Measurements from ENCODE around the gene ABRACL. TPM values are rescaled to one million over a fixed set of nuclear protein-coding genes. Genes with fewer than 3 reads are reported as not detected.
"Not testable (repeated sequence)": the region's sequence is repeated elsewhere in the genome, so short reads cannot be mapped to it uniquely, and the experiment has no call there.

The ABRACL gene, protein sequence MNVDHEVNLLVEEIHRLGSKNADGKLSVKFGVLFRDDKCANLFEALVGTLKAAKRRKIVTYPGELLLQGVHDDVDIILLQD
- 64.3 and 67.0 TPM in 2 replicates for total RNA-seq (2014; rRNA removed; shearing (Covaris generic))
- 51.8 and 55.6 TPM in 2 replicates for polyA plus RNA-seq (2015; cell fraction: cytosol; rRNA removed)
- polyA plus RNA-seq (2015; cell fraction: nucleus; rRNA removed) = 20.8 and 26.5 TPM in 2 replicates

DNA sequence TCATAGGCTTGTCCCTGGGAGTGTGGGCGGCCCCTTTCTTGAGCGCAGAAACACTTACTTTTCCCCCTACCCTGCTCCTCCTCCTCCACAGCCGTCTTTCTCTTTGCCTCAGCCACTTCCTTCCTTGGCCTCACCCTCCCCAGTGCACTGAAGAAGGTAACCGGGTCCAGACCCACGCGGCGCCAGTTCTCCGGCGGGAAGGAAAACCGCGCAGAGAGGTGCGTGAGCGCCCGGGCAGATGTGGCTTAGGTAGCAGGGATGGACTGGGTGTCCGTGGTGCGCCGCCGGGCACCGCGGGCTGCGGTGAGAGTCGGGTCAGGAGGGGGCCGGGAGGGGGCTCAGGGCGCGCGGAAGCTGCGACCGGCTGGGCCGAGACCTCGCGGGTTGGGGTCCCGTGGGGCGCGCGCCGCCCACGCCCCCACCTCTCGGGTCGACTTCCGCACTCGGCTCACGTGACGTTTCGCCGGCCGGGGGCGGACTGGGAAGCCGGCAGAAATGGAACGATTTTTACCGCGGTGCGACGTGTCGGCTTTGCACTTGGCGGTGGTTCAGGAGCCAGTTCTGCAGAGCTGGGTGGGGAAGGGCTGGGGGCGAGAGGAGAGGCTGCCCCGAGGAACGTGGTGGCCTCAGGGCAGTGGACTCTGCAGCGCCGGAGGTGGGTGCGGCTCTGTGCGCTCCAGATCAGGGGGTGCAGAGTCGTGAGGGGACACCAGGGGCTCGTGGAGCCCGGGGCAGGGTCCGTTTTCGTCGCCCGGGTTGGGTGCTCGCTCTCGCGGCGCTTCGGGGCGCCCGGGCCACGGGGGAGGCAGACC lies at the start of gene ABRACL:
Gene ABRACL, plus strand, starts transcription at position 88 of the 812 bp plus-strand sequence. CDS start 5,416 bp downstream, outside the sequence.
- peak; percentile 71 for DNase-seq (ENCODE audit: low read depth)

GRCh38 chr6:138979365-138979764 lies 49.2 kb upstream of the ABRACL start:
- no peak for DNase-seq (ENCODE audit: low read depth)

DNA sequence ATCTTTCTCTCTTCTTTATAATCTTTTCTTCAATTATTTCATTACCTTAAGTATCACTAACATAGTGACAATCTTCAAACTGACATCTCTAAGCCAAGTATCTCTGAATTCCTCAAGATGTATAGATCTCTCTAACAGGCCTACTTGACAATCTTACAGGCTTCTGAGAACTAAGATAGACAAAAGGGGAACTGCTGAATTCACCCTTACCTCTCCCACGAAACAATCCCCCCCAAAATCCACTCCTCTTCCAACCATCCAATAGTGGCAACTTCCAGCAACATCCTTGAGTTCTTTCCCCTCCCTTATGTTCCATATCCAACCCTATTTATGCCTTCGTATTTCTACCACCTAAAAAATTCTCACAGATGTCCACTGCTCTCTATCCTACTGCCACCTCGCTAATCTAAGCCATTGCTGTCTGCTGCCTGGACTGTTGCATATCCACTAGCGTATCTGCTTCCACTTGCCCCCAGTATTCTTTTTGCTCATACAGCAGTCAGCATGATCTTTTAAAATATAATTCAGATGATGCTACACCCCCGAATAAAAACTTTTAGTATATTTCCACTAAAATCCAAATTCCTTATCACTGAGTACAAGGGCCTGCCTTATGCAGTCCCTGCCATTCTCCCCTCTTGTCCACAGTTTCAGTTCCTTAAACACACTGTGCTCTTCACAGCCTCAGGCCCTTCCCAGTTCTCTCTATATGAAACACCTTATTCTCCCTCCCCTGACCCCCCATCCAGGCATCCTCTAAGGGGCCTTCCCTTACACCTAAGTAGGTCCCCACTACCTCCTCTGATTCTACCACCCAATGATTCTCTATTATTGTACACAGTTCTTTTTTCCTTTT lies 48.5 kb upstream of the ABRACL start:
- no peak for DNase-seq (ENCODE audit: low read depth)

DNA sequence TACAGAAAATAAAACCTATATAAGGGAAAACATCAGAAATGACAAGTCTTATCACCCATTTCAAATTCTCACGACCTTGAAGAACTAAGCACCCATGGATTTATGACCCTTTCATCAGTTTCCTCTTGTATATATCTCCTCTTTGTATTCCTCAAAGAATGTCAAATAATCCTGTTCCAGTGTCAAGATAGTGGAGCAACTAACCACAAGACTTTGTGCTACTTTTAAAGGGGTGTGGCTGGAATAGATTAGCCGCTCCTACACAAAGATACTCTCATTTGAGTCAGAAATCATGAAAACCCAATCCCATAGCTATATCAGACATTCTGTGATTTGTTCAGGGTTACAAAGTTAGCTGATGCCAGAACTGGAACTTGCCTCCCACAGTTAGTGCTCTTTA lies 47.1 kb upstream of the ABRACL start:
- DNase-seq (ENCODE audit: low read depth) = no peak

DNA sequence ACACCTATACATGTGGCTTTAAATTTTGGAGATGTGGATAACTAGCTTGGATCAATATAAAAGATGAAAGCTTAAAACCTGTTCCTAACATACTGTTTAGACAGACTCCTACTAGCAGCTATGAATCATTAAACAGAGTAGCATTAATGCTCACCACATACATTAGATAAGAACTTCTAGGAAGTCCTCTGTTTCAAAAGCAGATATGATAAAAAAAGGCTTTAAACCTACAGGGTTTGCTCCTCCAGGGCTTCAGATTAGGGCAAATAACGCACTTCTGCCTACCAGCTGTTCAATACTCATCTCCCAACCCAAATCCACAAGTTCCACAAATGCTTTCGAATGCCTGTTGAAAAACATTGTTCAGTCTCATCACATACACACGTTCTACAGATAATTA lies 42.0 kb upstream of the ABRACL start:
- peak; percentile 17 for DNase-seq (ENCODE audit: low read depth)

GRCh38 chr6:138987080-138987642 lies 41.4 kb upstream of the ABRACL start:
- DNase-seq (ENCODE audit: low read depth) = no peak

DNA sequence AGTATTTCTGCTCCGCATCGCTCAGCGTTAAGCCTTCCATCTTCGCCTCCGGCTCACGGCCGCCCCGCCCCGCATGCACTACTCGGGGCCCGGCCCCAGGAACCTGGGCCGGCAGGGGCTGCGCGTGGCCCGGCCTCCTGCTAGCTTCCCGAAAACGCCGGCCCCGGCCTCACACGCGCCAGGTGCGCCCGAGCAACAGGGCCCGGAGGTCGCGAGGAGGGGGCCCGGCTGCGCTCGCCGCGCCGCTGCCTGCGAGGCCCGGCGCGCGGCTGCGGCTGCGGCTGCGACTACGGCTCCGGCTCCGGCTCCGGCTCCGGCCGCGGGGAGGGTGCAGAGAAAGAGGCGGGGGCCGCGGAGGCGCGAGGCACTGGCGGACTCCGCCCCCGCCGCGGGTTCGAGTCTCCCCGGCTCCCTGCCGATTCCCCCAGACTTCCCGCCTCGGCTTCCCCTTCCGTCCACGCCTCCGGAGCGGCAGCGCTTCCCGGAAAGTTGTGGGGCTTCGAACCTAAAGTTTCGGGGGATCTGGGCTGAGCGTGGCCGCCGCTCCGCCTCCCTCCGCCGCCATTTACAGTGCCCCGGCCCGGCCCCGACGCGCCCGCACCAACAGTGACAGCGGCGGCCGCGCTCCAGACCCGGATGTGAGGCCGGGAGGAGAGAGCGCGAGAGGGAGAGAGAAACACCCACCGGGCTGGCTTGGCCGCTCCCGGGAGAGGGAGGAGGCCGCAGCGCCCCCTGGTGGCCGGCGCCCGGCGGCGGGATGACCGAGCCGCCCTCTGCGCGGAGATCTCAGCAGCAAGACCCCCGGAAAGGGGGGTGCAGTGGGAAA lies 40.7 kb upstream of the ABRACL start, which contains the start of gene REPS1:
Gene REPS1, minus strand, starts transcription at position 611 of the 826 bp plus-strand sequence. Its CDS starts 571 bp downstream, at position 40.
- DNase-seq (ENCODE audit: low read depth) = peak; percentile 88

DNA sequence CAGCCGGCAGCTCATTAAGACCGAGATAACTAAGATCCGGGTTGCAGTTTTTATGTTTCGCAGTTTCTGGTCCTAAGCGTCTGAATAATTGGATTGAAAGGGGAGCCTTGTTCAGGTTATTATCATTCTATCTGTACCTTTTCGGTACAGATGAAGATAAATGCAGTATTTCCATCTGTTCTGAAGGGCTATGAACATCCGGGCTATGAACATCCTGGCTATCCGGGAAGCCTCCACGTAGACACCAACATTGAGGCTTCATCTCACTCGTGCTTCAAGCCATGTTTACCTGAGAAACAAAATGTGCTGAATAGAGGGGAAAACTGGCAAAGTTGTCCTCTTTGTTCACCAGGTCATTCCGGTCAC lies 40.1 kb upstream of the ABRACL start:
- no peak for DNase-seq (ENCODE audit: low read depth)

GRCh38 chr6:138989098-138989983 lies 39.2 kb upstream of the ABRACL start:
- DNase-seq (ENCODE audit: low read depth) = no peak

- DNase-seq (ENCODE audit: low read depth) = no peak
Observed at GRCh38 chr6:138991206-138991605, 37.3 kb upstream of the ABRACL start.

DNA sequence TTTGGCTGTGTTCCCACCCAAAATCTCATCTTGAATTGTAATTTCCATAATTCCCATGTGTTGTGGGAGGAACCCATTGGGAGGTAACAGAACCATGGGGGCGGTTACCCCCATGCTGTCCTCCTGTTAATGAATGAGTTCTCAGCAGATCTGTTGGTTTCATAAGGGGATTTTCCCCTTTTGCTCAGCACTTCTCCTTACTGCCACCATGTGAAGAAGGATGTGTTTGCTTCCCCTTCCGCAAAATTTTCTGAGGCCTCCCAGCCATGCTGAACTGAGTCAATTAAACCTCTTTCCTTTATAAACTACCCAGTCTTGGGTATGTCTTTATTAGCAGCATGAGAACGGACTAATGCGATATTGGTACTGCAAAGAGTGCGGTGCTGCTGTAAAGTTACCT lies 35.6 kb upstream of the ABRACL start:
- DNase-seq (ENCODE audit: low read depth) = not testable (repeated sequence)

DNA sequence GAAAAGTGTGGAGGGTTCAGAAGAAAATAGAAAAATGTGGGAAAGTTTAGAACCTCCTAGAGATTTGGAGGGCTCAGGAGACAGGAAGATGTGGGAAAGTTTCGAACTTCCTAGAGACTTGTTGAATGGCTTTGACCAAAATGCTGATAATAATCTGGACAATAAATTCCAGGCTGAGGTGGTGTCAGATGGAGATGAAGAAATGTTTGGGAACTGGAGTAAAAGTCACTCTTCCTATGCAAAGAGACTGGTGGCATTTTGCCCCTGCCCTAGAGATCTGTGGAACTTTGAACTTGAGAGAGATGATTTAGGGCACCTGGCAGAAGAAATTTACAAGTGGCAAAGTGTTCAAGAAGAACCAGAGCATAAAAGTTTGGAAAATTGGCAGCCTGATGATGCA lies 35.1 kb upstream of the ABRACL start:
- not testable (repeated sequence) for DNase-seq (ENCODE audit: low read depth)

- no peak for DNase-seq (ENCODE audit: low read depth)
Observed at GRCh38 chr6:138996524-138996923, 32.0 kb upstream of the ABRACL start.

DNA sequence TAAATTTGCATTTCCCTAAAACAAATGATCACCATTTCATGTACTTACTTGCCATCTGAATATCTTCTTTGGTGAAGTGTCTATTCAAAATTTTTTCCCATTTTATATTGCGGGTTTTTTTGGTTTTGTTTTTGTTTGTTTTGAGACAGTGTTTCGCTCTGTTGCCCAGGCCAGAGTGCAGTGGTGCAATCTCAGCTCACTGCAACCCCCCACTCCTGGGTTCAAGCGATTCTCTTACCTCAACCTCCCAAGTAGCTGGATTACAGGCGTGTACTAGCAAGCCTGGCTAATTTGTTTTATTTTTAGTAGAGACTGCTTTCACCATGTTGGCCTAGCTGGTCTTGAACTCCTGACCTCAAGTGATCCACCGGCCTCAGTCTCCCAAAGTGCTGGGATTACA lies 31.4 kb upstream of the ABRACL start:
- DNase-seq (ENCODE audit: low read depth) = no peak

DNA sequence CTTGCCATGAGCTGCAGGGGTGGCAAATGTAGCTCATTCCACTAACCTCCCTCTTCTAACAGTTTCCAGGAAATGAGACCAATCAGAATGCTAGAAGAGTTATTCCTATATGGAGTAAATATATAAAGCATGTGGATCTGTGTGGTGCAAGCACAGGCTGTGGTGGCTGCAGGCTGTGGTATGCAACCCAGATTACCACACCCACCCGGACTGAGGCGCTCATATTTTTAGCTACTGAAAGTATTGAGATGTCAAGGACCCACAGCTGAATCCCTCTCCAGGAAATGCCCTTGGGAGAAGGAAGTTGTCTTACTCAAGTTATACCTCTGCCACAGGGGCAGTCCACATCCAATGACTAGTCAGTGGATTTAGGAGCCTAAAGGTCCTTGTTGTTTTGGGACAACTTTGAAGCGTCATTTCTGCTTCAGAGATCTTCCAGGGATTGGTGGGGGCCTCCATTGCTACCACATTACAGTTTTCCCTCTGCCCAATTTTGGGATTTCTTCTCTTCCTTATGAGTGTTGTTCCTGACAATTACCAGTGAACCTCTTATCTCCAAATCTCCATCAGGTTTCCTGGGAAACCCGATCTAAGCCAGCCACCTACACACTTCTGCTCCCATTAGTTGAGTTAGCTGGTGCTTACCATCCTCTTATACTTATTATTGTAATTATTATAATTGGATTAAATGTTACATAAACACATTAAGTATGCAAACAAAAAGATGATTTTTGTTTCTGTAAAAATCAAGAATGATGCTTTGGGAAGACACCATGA lies 28.4 kb upstream of the ABRACL start:
- peak; percentile 27 for DNase-seq (ENCODE audit: low read depth)

DNA sequence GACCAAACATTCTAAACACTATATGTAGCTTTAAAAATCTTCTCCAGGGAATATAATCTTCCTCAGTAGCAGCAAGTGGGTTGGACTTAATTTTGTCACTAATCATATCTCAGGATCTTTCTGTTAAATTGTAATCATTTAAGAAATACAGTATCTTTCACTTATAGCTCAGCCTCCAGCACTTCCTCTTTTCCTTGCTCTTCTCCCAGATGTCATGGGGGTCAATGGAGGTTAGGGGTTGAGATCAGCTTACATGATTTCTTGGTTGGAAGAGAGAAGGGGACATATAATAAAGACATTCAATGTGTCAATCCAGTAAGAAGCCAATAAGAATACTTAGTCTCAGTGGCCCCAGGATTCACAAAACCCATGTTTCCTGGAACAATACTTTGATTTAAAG lies 24.8 kb upstream of the ABRACL start:
- DNase-seq (ENCODE audit: low read depth) = no peak

- DNase-seq (ENCODE audit: low read depth) = no peak
Observed at GRCh38 chr6:139006477-139006876, 22.1 kb upstream of the ABRACL start.

DNA sequence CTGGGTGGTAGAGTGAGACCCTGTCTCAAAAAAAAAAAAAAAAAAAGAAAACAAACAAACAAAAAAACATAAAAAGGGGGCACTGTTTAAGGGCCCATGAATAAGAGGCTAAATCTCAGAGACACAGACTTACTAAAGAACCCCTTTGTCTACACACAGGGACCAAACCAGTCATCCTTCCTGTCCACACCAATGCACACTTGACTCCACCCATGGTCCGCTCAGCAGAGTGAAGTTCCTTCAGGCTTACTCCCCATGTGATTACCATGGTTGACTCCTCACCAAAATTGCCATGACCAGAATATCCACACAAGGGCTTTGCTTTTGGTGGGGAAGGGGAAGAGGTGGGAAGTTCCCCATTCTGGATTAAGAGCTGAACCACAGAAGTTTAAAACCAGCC lies 21.1 kb upstream of the ABRACL start:
- peak; percentile 34 for DNase-seq (ENCODE audit: low read depth)

DNA sequence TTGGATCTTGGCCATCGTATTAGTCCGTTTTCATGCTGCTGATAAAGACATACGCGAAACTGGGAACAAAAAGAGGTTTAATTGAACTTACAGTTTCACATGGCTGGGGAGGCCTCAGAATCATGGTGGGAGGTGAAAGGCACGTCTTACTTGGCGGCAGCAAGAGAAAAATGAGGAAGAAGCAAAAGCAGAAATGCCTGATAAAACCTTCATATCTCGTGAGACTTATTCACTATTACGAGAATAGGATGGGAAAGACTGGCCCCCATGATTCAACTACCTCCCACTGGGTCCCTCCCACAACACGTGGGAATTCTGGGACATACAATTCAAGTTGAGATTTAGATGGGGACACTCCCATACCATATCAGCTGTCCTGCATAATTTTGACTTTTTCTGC lies 20.4 kb upstream of the ABRACL start:
- DNase-seq (ENCODE audit: low read depth) = no peak
